ENCODE measurements around the gene CXCL17. TPM values are rescaled to one million over a fixed set of nuclear protein-coding genes. Genes with fewer than 3 reads are reported as not detected.

Gene CXCL17
- total RNA-seq, 2 experiments from 2014 or later, result not detected

GRCh38 chr19:42427313-42427712 is 15.4 kb downstream of the CXCL17 start, which contains the start of gene LIPE:
Gene LIPE (minus strand): TSS chr19:42427388. CDS start chr19:42427149, 239 bp downstream.
- no peak within 1 kb of the TSS for H2AFZ ChIP-seq (ENCODE audit: low read length)
- no peaks in the 10 kb centered on the region for H3K9me2 ChIP-seq (ENCODE audit: insufficient read depth, low read length)
- no peak within 1 kb of the TSS for H3K27ac ChIP-seq (ENCODE audit: low read depth, low read length, poor library complexity, severe bottlenecking)
- ChIA-PET POLR2A (no interaction called here), CTCF (ENCODE audit: unreplicated experiment) (no interaction called here)
- no peak for DNase-seq (ENCODE audit: low spot score)
- intact Hi-C loops (cut with micrococcal nuclease; ENCODE audit: unreplicated experiment), result no loop called here
- H3K9me3 ChIP-seq (ENCODE audit: low read length), result no peaks in the 10 kb centered on the region
- no peak for TF ChIP-seq EZH2phosphoT487 (IDR thresholded peaks at IDR 0.05; ENCODE audit: borderline replicate concordance, low read depth, low read length)
- TF ChIP-seq, protein P1, sequence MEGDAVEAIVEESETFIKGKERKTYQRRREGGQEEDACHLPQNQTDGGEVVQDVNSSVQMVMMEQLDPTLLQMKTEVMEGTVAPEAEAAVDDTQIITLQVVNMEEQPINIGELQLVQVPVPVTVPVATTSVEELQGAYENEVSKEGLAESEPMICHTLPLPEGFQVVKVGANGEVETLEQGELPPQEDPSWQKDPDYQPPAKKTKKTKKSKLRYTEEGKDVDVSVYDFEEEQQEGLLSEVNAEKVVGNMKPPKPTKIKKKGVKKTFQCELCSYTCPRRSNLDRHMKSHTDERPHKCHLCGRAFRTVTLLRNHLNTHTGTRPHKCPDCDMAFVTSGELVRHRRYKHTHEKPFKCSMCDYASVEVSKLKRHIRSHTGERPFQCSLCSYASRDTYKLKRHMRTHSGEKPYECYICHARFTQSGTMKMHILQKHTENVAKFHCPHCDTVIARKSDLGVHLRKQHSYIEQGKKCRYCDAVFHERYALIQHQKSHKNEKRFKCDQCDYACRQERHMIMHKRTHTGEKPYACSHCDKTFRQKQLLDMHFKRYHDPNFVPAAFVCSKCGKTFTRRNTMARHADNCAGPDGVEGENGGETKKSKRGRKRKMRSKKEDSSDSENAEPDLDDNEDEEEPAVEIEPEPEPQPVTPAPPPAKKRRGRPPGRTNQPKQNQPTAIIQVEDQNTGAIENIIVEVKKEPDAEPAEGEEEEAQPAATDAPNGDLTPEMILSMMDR (conservative IDR thresholded peaks at IDR 0.05; ENCODE audit: low read length), result no peak
- peaks cover under 1% of the 10 kb centered on the region; the same call in 1 of the 2 replicates for H3K79me2 ChIP-seq (ENCODE audit: insufficient read depth, low read depth, low read length)
- peaks cover 41% of the 10 kb centered on the region for H3K4me1 ChIP-seq (ENCODE audit: insufficient read depth, low read length, poor library complexity, severe bottlenecking)
- no peaks in the 10 kb centered on the region for H3K36me3 ChIP-seq (ENCODE audit: insufficient read depth, low read length)
- BruUV-seq (replicated peaks), result no TSS peak
- H4K20me1 ChIP-seq (ENCODE audit: insufficient read depth, low read length), result no peaks in the 10 kb centered on the region
- no peak within 1 kb of the TSS for H3K4me3 ChIP-seq (ENCODE audit: low read depth, low read length, poor library complexity, severe bottlenecking)
- H3K4me2 ChIP-seq (ENCODE audit: low read length), result peak within 1 kb of the TSS; percentile 26; the same call in 1 of the 2 replicates

DNA sequence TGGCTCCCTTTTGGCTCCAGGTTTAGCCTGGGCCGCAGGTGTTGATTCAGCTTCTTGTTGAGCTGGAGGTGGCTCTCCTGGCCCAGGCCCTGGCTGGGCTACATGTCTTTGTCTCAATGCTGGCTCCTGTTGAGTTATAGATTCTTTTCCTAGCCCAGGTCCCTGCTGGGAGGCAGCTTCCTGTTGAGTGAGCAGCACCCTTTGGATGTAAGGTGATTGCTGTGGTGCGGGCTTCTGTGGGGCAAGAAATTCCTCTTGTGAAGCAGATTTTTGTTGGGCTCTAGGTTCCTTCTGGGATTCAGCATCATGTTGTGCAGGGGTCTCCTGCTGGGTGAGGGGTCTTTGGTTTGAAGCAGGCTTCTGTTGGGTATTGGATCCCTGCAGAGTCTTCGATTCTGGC is 16.1 kb downstream of the CXCL17 start:
- intact Hi-C loops (cut with micrococcal nuclease; ENCODE audit: unreplicated experiment), result no loop called here
- Histone ChIP-seq H2AFZ (ENCODE audit: low read length) (no peak overlapping the region), H3K27ac (ENCODE audit: low read depth, low read length, poor library complexity, severe bottlenecking) (no peak overlapping the region), H3K4me1 (ENCODE audit: insufficient read depth, low read length, poor library complexity, severe bottlenecking) (peaks cover 47% of the 10 kb centered on the region), H3K9me2 (ENCODE audit: insufficient read depth, low read length) (no peaks in the 10 kb centered on the region), H3K4me2 (ENCODE audit: low read length) (peak overlapping the region; percentile 26; the same call in 1 of the 2 replicates), H3K9me3 (ENCODE audit: low read length) (no peaks in the 10 kb centered on the region), H4K20me1 (ENCODE audit: insufficient read depth, low read length) (no peaks in the 10 kb centered on the region), H3K36me3 (ENCODE audit: insufficient read depth, low read length) (no peaks in the 10 kb centered on the region), H3K4me3 (ENCODE audit: low read depth, low read length, poor library complexity, severe bottlenecking) (no peak overlapping the region), H3K79me2 (ENCODE audit: insufficient read depth, low read depth, low read length) (peaks cover 7% of the 10 kb centered on the region)
- TF ChIP-seq EZH2phosphoT487 (IDR thresholded peaks at IDR 0.05; ENCODE audit: borderline replicate concordance, low read depth, low read length), result no peak
- TF ChIP-seq, protein P1 (conservative IDR thresholded peaks at IDR 0.05; ENCODE audit: low read length), result no peak
- BruUV-seq (replicated peaks), result no TSS peak
- ChIA-PET POLR2A (no interaction called here), CTCF (ENCODE audit: unreplicated experiment) (no interaction called here)
- DNase-seq (ENCODE audit: low spot score), result no peak

DNA sequence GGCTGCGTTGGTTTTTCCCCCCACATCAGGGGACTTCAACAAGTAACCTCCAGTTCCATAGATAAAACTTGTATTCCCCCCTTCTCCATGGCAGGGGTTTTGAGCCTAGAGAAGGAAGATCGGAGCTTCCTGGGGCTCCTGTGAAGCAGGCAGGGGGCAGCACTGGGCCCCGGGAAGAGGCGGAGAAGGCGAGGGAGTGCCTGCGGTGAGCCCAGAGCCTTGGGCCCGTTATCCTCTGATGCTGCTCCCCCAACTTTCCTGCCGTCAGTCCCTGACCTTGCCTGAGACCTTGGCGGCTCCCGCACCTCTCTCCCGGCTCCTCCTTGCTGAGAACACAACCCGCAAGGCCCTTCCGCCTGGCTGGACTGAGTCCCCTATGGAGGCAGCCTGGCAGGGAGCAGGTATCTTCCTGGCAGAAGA is 18.0 kb downstream of the CXCL17 start:
- POLR2A ChIA-PET, result interaction anchor here (0.9 kb wide), 1 partner anchor 19 kb away, joined by 3 read pairs; no protein-coding TSS in a partner anchor

More for the DNA sequence above, 18.0 kb downstream of the CXCL17 start:
- CTCF ChIA-PET (ENCODE audit: unreplicated experiment), result no interaction called here
- no peak for TF ChIP-seq EZH2phosphoT487 (IDR thresholded peaks at IDR 0.05; ENCODE audit: borderline replicate concordance, low read depth, low read length)
- TF ChIP-seq, protein P1 (conservative IDR thresholded peaks at IDR 0.05; ENCODE audit: low read length), result peak; percentile 61
- no peak for DNase-seq (ENCODE audit: low spot score)
- Histone ChIP-seq H3K4me1 (ENCODE audit: insufficient read depth, low read length, poor library complexity, severe bottlenecking) (peaks cover 57% of the 10 kb centered on the region), H4K20me1 (ENCODE audit: insufficient read depth, low read length) (0 out of 2 replicates have a peak, but pooled peaks cover 4% of the 10 kb centered on the region), H3K4me3 (ENCODE audit: low read depth, low read length, poor library complexity, severe bottlenecking) (no peak overlapping the region), H3K27ac (ENCODE audit: low read depth, low read length, poor library complexity, severe bottlenecking) (no peak overlapping the region), H3K79me2 (ENCODE audit: insufficient read depth, low read depth, low read length) (peaks cover 21% of the 10 kb centered on the region), H3K9me2 (ENCODE audit: insufficient read depth, low read length) (no peaks in the 10 kb centered on the region), H2AFZ (ENCODE audit: low read length) (no peak overlapping the region), H3K36me3 (ENCODE audit: insufficient read depth, low read length) (peaks cover 16% of the 10 kb centered on the region), H3K4me2 (ENCODE audit: low read length) (no peak overlapping the region), H3K9me3 (ENCODE audit: low read length) (no peaks in the 10 kb centered on the region)
- intact Hi-C loops (cut with micrococcal nuclease; ENCODE audit: unreplicated experiment), result no loop called here
- BruUV-seq (replicated peaks), result no TSS peak
